Activated CD8-positive, alpha-beta memory T cell treated with anti-CD3 and anti-CD28 coated beads for 4 hours (primary cell): ENCODE results near the gene AACS.
"Not testable (repeated sequence)": the region's sequence is repeated elsewhere in the genome, so short reads cannot be mapped to it uniquely, and the experiment has no call there.

Experiments
- DNase-seq, 2 donors: peaks; one replicate each; pipeline ENCODE4 v3.0.0-alpha.2; 2020; ENCODE audit warnings: low read depth in 2 of 2

Gene AACS

DNA sequence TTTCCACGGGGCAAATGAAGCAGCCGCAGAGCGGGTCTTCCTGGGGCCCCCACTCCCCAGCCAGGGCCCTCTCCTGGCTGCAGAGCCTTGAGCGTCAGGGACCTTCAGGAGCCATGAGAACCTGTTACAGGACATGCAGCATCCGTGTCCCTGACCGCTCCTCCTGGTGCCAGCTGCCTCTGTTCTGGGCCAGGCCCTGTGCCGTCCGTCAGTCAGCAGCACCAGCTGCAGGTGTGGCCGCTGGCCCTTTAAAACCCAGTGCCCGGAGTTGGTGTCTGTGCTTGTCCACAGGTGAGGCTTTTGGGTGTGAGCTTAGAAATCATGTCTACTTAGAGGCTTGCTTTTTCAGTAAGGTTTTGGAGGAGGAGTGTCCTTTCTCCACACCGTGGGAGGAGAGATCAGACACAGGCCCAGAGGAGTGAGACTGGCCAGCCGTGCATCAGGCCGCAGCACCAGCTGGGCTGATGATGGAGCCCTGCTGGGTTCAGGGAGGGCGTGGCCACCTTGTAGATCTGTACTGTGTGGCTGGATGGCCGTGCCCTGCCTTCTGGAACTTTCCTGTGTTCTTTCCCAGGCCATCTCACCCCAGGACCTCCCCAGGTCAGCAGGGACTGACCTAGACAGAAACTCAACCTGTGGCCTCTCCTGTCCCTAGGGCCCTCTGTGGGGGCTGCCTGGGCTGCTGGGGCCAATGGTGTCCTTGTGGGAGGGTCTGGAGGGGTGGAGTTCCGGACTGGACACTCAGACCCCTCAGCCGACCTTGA is 27.1 kb downstream of the AACS start:
- no peak for DNase-seq

DNA sequence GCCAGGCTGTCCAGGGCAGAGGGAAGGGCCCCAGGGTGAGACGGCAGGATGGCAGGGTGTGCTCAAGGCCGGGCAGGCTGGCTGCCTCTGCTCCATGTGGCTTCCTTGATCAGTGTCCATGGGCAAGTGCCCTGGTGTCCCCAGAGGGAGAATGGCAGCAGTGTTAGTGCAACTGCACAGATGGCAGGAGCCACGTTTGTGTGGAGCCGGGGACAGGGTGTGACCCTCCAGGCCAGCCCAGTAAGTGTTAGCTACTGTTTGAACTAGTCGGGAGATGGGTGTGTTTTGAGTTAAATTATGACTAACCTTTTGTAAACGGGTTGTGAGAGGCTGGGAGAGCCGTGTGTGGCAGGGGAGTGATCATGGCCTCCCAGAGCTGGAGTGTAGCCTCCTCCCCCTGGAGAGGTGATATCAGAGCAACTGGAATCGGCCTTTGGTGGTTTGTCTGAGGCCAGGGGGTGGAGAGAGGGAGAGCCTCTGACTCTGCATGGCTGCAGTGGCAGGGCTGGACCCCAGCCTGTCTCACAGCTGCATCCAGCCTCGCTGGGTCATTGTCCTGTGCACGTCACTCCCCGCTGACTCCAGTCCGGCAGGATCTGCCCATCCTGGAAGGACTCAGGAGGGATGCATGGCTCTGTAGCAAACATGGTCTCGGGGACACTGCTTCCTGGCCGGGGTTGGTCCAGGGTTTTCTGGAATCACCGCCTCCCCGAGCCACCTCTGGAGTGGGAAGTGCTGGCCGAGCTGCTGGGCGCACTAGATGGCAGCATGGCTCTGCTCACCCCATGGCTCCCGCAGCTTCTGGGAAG is 27.8 kb downstream of the AACS start:
- no peak for DNase-seq

DNA sequence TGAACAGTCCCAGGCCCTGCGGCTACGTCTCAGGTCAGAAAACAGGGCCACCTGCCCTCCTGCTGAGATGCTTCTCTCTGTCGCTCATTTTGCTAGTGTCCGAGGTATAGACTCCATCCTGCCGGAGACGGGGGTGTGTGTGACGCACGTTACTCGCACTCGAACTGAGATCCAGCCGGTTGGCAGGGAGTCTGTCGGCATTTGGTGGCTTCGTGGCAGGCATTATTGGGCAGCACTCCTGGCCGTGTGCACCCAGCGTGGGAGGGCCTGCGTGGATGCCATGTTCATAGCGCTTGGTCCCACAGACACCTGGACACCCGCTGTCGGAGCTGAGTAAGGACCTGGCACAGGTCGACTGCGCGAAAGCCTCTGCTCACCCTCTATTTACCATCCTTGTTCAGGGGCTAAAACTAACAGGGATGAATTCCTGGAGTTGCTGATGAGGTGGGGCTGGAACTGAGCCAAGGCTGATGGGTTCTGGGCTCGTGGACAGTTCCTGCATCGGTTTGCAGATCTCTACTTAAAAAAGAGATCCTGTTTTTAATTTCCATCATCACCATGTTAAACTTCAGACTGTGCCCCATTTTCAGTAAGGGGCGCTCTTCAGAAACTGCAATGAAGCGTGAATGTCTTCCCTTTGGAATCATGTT is 28.6 kb downstream of the AACS start:
- DNase-seq, result no peak

DNA sequence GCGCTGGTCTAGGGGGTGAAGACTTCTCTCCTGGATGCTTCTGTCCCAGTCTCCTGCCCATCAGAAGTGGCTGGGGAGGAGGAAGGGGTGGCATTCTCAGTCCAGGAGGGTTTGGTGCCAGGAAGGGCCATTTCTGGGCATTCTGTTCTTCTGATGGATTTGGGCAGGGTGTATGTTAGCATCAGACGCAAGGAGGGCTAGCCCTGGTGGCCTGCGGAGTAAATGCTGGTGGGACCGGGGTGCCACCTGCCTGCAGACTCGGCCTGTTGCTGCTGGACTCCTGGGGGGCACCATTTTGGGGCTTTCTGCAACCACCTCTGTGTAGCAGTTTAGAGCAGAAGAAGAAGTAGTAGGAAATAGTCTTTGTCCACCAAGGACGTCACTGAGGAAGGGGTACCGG is 31.7 kb downstream of the AACS start:
- DNase-seq, result no peak

DNA sequence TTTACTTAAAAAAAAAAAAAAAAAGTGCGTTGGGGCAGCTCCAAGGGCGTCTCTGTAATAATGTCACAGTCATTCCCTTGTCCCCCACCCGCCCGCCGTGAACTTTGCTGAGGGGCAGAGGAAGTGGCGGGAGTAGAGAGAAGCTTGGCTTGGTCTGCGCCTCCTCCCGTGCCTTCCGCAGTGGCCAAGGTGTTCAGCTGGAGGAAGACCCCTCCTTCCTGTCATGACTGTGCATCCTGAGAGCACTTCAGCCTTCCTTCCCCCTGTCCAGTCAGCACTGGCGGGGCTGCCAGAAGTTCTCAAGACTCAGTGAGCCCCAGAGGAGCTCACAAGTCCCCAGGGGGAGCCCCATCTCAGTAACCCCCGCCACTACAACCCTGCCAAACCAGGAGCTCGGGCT is 32.2 kb downstream of the AACS start:
- DNase-seq, result no peak

DNA sequence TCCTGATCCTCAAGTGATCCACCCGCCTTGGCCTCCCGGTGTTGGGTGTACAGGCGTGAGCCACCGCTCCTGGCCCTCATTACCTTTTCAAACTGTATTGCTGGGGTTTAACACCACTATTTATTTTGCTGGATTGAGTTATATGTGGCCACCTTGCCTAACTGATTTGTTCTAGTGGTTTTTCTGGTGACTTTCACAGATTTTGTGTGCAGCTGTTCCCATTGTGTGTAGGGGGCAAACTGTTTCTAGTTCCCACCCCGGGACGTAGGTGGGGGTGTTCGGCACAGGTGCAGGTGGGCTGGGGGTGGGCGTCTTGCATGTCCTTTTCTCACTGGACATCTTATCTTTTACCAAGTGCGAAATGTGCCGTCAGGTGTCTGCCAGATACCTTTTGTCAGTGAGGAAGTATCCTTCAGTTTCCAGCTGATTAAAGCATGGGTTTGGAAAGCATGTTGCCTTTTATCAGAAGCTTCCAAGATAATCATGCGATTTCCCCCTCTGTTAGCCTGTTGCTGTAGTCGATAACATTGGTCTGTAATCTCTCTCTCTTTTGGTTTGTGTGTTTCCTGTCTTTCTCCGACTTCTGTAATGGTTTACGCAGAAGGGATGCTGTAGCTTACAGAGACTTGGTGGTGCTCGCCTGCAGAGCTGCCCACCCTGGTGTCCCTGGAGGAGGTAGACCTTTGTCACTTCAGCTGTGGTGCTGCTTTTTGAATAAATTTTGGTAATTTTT is 33.6 kb downstream of the AACS start:
- DNase-seq, result no peak

DNA sequence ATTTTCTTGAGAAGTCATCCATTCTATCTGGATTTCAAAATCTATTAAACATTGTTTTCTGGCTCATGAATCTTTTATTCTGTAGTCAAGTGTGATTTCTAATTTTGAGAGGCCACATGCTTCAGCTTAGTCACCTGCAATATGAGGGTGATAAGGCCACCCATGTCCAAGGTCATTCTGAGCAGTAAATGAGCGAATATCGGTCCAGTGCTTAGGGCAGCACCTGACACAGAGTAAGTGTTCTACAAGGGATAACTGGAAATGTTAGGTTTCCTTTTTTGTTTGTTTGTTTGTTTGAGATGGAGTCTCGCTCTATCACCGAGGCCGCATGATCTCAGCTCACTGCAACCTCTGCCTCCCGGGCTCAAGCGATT is 34.2 kb downstream of the AACS start:
- no peak for DNase-seq

DNA sequence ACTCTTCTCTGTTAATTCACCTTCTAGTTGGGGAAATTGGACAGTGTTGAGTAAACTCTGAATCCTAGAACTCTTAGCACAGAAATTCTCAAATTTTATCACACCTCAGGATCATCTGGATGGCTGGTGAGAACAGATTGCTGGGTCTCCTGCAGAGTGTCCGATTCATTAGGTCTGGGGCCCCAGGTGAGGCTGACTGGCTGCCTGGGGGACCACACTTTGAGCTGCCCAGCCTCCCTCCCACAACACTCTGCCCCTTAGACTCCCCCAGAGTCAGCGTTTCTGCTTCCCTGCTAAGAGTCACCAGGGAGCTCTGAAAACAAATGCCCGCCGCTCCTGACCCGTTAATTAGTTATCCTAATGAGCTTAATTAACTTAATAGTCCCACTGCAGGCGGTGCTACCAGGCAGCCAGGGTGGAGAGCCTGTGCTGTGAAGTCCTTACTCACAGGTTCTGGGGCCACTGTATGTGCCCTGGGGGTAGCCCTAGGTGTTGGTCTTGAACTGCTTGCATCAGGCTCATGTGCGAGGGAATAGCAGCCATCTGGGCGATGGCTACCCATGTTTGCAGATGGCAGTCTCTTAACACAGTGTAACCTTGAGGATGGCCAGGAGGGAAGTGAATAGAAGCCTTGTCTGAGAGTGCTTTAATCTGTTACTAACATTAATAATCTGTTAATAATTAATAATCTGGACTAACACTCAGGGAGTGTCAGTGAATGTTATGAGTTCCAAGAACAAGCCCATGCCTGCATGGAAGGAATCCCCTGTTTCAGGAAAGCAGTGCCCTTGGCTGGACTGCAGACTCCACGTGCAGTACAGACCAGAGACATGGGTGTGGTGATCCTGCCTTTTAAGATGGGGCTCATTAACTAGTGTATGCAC is 35.6 kb downstream of the AACS start:
- no peak for DNase-seq

DNA sequence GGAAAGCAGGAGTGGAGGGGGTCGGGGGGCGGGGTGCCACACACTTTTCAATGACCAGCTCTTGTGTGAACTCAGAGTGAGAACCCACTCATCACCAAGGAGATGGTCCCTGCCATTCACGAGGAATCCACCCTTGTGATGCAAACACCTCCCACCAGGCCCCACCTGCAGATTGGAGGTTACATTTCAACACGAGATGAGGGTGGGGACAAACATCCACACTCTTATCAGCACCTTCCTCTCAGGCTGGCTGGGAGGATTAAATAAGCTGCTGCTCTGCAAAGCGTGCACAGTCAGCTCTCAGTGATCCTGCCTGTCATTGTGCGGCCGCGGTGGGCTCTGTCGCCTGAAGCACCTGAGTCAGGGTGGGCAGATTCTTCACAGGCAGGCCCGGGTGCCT is 39.7 kb downstream of the AACS start:
- no peak for DNase-seq

DNA sequence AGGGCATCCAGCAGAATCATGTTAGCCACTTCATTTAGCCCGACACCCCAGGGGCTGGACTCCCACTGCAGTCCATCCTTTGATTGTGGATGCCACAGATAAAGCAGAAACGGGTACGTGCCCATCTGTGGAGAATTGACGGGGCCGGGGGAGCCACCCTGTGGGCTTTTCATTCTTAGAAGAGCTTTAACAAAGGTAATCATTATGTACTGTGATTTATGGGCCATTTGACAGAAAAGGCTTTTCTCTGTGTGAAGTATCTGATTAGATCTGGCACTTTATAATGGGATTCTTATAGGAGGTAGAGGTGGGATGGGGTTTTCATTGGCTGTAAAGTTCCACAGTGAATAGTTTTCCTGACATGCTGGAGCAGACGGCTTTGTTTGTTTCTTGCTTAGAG is 40.4 kb downstream of the AACS start:
- no peak for DNase-seq

DNA sequence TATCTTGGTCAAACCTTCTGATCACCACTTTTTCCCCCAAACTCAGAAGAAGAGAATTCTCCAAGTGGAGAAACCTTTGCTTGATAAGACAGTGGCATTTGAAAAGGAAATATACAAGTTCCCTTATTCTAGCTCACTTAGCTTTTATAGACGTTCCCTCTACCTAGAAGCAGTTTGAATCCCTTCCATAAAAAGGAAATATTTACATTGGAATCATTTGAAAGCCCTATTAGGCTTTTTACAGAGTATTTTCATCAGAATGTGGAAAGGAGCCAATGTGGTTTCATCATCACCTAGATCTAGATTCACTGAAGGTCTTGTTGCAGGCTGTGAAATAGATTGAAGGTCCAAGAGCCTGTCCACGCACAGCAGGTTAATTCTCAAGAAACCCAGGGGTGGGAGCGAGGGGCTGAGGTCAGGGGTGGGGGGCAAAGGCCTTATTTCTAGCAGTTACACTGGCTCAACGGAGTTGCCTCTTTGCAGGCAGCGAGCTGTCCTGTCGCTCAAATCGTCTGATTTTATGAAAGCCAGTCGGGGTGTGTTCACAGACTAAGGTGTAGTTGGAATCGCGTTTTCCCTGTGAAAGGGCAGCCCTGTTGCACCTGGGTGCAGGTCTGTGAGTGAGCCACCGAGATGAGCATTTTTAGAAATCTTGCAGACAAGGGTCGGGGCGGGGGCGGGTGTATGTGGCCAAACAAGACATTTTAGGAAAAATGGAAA is 45.6 kb downstream of the AACS start:
- no peak for DNase-seq

DNA sequence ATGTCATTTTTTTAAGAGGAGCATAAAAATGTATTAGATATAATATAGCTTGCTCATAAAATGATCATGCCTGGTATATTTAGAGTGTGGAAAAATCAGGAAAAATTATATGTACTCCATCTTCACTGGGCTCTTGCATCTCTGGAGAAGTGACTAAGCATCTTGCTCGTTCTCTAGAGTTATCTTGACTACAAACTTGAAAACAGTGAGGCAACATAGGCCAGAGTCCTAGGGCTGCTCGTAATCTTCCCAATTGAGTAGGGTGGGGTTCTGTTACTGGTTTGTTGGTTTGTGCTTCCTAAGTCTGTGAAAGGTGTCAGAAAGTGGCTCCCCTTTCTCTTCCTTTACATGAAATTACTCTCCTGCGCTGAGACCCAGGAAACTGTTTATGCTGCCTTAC is 46.2 kb downstream of the AACS start:
- no peak for DNase-seq

DNA sequence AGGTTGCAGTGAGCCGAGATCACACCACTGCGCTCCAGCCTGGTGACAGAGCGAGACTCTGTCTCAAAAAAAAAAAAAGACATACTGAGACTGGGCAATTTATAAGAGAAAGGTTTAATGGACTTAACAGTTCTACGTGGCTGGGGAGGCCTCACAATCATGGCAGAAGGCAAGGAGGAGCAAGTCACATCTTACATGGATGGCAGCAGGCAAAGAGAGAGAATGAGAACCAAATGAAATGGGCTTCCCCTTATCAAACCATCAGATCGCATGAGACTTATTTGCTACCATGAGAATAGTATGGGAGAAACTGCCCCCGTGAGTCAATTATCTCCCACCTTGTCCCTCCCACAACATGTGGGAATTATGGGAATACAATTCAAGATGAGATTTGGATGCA is 47.4 kb downstream of the AACS start:
- not testable (repeated sequence) for DNase-seq

DNA sequence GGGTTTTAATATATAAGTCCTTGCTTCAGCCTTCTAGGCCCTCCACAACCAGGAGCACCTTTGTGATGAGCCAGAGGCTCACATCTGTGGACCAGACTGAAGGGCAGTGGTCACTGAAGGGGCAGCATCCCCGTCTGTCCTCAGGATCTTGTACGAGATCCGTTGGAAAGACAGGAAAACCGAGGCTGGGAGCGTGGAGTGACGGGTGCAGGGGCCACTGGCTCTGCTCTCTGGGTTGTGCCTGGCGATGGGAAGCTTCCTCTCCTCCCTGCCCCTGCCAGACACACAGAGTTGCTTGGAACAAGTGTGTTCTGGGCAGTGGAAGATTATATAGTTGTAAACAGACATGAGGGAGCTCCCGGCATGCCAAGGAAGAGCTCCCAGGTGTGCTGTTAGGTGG is 48.0 kb downstream of the AACS start:
- no peak for DNase-seq

DNA sequence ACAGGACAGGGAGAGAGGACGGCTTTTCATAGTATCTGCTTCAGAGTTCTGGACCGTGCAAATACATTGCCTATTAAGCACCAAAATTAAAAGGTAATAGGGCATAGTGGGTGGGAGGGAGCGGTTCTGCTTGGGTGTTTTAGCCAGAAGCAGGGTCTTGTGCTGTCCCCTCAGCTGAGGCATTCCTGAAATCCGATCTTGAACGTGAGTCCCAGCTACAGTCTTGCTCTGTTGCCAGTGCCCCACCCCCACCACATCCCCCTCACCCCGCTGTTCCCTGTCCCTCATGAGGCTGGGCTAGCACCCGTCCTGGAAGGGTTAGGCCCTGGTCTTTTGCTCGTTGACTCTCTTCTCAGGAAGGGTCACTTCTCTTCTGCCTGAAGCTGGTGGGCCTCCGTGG is 48.6 kb downstream of the AACS start:
- DNase-seq, result no peak

DNA sequence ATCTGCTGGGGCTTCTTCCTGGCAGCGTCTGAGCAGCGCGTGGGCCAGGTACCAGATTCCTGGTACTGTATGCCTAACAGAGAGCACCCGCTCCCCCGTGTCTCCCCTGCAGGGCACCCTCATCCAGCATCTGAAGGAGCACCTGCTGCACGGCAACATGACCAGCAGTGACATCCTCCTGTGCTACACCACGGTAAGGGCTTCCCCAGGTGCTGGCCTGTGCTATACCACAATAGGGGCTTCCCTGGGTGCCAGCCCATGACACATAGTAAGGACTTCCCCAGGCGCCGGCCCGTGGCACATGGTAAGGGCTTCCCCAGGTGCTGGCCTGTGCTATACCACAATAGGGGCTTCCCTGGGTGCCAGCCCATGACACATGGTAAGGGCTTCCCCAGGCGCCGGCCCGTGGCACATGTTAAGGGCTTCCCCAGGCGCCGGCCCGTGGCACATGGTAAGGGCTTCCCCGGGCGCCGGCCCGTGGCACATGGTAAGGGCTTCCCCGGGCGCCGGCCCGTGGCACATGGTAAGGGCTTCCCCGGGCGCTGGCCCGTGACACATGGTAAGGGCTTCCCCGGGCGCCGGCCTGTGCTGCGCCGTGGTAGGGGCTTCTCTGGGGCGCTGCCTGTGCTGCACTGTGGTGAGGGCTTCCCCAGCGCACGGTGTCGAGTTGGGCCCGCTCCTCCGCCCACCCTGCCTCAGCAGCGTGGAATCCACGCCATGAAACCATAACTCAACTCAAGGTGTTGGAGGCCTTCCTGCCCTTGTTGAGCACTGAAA is 49.3 kb downstream of the AACS start:
- no peak for DNase-seq

DNA sequence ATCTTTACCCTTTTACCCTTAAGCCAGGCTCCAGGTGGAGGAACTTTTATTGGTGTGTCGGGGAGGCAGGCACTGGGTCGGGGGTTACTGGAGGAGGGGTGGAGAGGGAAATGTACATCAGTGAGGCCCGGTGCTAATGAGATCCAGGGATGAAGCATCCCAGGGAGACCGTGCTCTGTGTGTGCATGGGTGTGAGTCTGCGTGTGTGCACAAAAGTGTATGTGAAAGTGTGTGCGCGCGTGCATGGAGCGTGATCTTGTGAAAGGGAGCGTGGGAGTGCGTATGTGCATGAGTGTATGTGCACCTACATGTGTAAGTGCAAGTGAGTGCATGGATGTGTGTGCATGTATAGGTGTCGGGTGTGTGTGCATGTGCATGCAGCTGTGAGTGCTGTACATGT is 55.3 kb downstream of the AACS start:
- DNase-seq, result no peak

DNA sequence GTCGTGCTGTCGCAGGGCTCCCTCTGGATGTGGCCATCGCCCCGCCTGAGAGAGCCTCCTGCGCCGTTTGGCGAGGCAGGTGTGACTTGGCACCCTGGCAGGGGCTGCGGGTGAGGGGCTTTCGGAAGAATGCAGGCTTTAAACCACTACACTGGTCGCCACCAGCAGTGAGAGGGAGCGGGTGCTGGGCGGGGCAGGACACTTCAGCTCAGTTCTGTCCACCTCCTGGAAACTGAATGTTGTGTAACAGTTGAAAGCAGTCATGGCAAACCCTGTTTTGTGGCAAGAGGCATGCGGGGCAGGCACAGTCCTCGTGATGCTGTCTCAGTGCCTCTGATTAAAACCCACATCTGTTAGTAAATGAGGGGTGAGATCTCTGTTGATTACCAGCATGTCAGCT is 55.9 kb downstream of the AACS start:
- no peak for DNase-seq

DNA sequence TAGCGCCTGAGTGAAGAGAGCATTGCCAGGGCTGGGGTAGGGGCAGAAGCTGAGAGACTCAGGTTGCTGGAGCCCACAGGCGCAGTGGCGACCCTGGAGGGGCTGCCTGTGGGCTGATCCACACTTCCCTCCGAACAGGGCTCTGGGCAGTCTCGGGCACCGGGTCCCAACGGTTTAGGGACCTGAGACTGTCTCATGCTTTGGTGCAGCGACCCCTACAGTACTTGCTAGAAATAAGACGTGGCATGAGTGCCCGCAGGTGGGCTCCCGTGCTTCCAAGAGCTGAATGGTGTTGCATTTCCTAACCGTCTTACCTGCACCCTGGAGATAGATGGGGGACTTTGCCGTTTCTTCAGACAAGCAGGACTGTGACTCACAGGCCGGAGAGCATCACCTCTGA is 57.4 kb downstream of the AACS start:
- no peak for DNase-seq
